NT2/D1 (cell line): ENCODE measurements around the gene RMC1.

Source experiments
- DNase-seq: peaks from one replicate; pipeline ENCODE4 v3.0.0-alpha.2; 2011; ENCODE audit warnings: low read depth, low spot score
- H3K27me3 ChIP-seq: 2 replicates; pipeline ENCODE4 v1.6.0; 2011; ENCODE audit warnings: mild to moderate bottlenecking; ENCODE audit not compliant: insufficient read length, insufficient read depth
- H3K36me3 ChIP-seq: 2 replicates; pipeline ENCODE4 v1.6.1; 2011; ENCODE audit warnings: mild to moderate bottlenecking, low read length, mixed read lengths; ENCODE audit not compliant: insufficient read depth, insufficient read length
- H3K4me1 ChIP-seq: 2 replicates; pipeline ENCODE4 v1.5.1; 2011; ENCODE audit not compliant: insufficient read depth, insufficient read length
- H3K4me3 ChIP-seq: 2 replicates; pipeline ENCODE4 v1.5.1; 2011; ENCODE audit warnings: low read depth; ENCODE audit not compliant: insufficient read length
- H3K9ac ChIP-seq: 2 replicates; pipeline ENCODE4 v1.6.0; 2011; ENCODE audit warnings: low read depth; ENCODE audit not compliant: insufficient read length
- H3K9me3 ChIP-seq: 2 replicates; pipeline ENCODE4 v1.5.1; 2011; ENCODE audit warnings: mild to moderate bottlenecking, low read length; ENCODE audit not compliant: insufficient read depth
- SUZ12 ChIP-seq: IDR thresholded peaks from 2 replicates; pipeline ENCODE4 v1.6.1; 2011; ENCODE audit not compliant: insufficient read length, insufficient read depth; ENCODE audit errors: extremely low read depth
- YY1 ChIP-seq: IDR thresholded peaks from 2 replicates; pipeline ENCODE4 v1.6.1; 2011; ENCODE audit not compliant: insufficient read length, insufficient read depth
- ZNF274 ChIP-seq: IDR thresholded peaks from 2 replicates; pipeline ENCODE4 v1.6.1; 2011; ENCODE audit warnings: mild to moderate bottlenecking, low read depth, low read length

The RMC1 gene

DNA sequence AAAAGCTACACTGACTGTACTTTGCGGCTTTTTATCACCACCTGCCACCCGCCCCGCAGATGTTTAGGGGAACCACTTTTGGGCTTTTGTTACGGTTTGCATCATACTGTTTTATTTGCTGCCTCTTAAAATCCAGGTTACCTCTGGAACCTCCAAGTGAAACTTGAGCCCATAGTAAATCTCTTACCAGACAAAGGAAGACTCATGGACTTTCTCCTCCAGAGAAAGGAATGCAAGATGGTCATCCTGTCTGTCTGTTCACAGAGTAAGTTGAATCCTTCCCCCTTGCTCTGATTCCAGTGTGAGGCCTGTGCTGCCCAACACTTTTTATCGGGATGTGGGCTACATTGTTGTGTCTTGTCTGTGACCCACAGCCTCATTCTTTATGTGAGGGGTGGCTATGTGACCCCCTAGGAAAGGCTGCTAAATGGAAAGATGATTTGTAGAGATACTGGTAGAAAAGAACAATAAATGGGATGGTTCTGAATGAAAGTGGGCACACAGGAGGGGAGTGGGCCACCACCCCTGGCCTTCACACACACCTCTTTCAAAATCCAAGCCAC, 23.3 kb downstream of the RMC1 start:
- Histone ChIP-seq H3K9ac (no peak overlapping the region), H3K9me3 (no peaks in the 10 kb centered on the region), H3K4me1 (no peaks in the 10 kb centered on the region), H3K36me3 (peaks cover 81% of the 10 kb centered on the region), H3K4me3 (no peak overlapping the region), H3K27me3 (no peaks in the 10 kb centered on the region)
- DNase-seq: no peak
- TF ChIP-seq SUZ12 (no peak), YY1 (no peak), ZNF274 (no peak)

- no peaks in the 10 kb centered on the region for H3K27me3 ChIP-seq
- no peak overlapping the region for H3K4me3 ChIP-seq
- DNase-seq: no peak
- H3K4me1 ChIP-seq: no peaks in the 10 kb centered on the region
- H3K36me3 ChIP-seq: peaks cover 82% of the 10 kb centered on the region
- TF ChIP-seq ZNF274 (no peak), SUZ12 (no peak), YY1 (no peak)
- no peak overlapping the region for H3K9ac ChIP-seq
- no peaks in the 10 kb centered on the region for H3K9me3 ChIP-seq
Observed at GRCh38 chr18:23528580-23529472, 25.5 kb downstream of the RMC1 start.

DNA sequence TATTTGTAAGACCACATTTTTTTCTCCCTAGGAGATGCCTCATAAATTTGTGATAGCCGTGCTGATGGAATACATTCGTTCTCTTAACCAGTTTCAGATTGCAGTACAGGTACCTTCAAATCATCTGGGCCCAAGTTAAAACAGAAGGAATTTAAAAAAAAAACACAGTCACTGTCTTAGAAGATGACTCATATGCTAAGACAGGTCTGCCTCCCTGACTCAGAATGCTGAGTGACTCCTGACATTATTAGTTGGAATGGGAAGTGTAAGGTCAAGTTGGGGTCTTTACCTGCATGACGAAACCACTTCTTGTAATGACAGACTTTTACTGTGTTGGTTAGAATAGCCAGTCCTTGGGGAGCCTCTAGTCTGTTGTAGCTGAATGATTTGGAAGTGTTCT, 26.3 kb downstream of the RMC1 start:
- Histone ChIP-seq H3K4me1 (no peaks in the 10 kb centered on the region), H3K36me3 (peaks cover 82% of the 10 kb centered on the region), H3K9ac (no peak overlapping the region), H3K4me3 (no peak overlapping the region), H3K9me3 (no peaks in the 10 kb centered on the region), H3K27me3 (no peaks in the 10 kb centered on the region)
- TF ChIP-seq SUZ12: no peak
- TF ChIP-seq YY1: no peak
- TF ChIP-seq ZNF274: no peak
- no peak for DNase-seq

DNA sequence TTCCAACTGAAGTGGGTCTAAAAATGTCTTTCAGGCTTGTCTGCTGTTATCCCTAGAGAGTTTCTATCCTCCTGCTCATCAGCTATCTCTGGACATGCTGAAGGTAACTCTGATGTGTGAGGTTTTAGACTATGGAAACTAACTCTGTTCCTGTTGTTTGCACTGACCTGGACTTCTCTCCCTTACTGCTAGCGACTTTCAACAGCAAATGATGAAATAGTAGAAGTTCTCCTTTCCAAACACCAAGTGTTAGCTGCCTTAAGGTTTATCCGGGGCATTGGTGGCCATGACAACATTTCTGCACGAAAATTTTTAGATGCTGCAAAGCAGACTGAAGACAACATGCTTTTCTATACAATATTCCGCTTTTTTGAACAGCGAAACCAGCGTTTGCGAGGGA, 26.9 kb downstream of the RMC1 start:
- Histone ChIP-seq H3K9me3 (no peaks in the 10 kb centered on the region), H3K36me3 (peaks cover 86% of the 10 kb centered on the region), H3K27me3 (no peaks in the 10 kb centered on the region), H3K9ac (no peak overlapping the region), H3K4me3 (no peak overlapping the region), H3K4me1 (no peaks in the 10 kb centered on the region)
- DNase-seq: no peak
- TF ChIP-seq SUZ12 (no peak), ZNF274 (no peak), YY1 (no peak)

DNA sequence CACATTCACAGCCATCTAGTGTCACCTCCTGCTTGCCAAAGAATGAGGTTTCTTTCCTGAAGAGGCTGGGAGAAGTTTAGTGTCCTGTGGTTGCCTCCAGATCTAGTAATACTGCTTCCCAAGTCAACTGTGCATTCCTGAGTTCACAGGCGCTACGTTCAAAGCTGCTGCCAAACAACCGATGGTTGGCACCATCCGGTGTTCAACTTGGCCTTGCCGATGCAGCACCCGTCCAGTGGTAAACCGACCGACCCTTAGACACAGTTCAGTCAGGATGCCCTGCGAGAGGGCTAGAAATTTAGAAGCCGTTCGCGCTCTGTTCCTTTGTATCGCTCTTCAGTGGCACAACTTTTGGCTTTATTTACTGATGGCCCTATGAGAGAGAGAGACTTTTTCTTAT, 28.6 kb downstream of the RMC1 start:
- Histone ChIP-seq H3K36me3 (peaks cover 91% of the 10 kb centered on the region), H3K4me3 (no peak overlapping the region), H3K9ac (no peak overlapping the region), H3K27me3 (no peaks in the 10 kb centered on the region), H3K4me1 (no peaks in the 10 kb centered on the region), H3K9me3 (no peaks in the 10 kb centered on the region)
- no peak for DNase-seq
- no peak for TF ChIP-seq ZNF274

DNA sequence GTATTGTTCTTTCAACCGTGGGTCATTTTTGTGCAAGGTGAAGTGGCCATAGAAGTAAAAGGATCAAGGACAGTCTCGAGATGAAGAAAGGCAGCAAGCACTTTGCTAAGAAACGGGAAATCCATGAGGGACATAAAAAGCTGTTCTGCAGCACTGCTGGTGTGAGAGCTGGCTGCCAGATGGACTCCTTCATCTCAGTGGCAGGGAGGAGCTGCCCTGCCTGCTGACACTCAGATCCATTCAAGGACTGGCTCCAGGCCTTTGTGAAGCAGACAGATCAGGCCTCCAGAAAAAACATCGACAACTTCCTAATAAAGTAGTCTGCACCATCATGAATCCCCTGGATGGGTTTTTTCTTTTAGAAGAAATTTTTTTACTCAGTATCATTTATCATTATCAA, 29.5 kb downstream of the RMC1 start:
- Histone ChIP-seq H3K4me1 (no peaks in the 10 kb centered on the region), H3K27me3 (no peaks in the 10 kb centered on the region), H3K4me3 (no peak overlapping the region), H3K36me3 (peaks cover 93% of the 10 kb centered on the region), H3K9ac (no peak overlapping the region), H3K9me3 (no peaks in the 10 kb centered on the region)
- TF ChIP-seq YY1 (no peak), ZNF274 (no peak), SUZ12 (no peak)
- no peak for DNase-seq

DNA sequence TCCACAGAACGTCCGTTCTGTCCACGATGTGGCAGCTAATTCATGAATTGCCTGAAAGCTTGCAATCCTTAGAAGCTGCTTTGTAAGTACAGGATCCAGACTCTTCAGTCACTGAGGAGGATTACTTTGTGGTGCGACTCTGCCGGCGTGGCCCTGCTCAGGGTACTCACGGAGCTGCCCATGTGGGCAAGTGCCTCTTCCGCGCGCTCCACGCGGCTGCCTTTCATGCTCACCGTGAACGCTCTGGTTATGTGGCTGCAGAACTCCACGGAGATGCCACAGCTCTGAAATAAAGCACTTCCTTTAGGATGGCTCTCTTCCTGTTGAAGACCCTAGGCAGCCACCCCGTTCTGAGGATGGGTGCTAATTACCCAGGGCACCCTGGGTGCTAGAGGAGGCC, 31.0 kb downstream of the RMC1 start:
- Histone ChIP-seq H3K36me3 (peaks cover 94% of the 10 kb centered on the region), H3K4me1 (no peaks in the 10 kb centered on the region), H3K27me3 (no peaks in the 10 kb centered on the region), H3K4me3 (no peak overlapping the region), H3K9ac (no peak overlapping the region), H3K9me3 (no peaks in the 10 kb centered on the region)
- TF ChIP-seq YY1: no peak
- TF ChIP-seq SUZ12: no peak
- no peak for TF ChIP-seq ZNF274
- no peak for DNase-seq
